Measurements from ENCODE around the gene SCAMP1.

- TF ChIP-seq EP300 (IDR thresholded peaks at IDR 0.05): no peak
- no peak for TF ChIP-seq CTCF (IDR thresholded peaks at IDR 0.05)
Measured at GRCh38 chr5:78472469-78473106, 112.2 kb downstream of the SCAMP1 start.
